GM12875 (cell line): Measurements from ENCODE around the gene RHBDD2.
"Not testable (repeated sequence)": the region's sequence is repeated elsewhere in the genome, so short reads cannot be mapped to it uniquely, and the experiment has no call there.

ENCODE experiments used
- H3K4me3 ChIP-seq: one replicate; pipeline ENCODE4 v1.5.1; 2011; ENCODE audit warnings: low read depth, low read length, control low read depth
- TF ChIP-seq, protein P1 (sequence below): IDR thresholded peaks from 2 replicates; pipeline ENCODE4 v1.5.1; 2011; ENCODE audit warnings: low read depth, mild to moderate bottlenecking, control low read depth, inconsistent platforms, low read length, moderate library complexity, borderline replicate concordance; ENCODE audit not compliant: insufficient read depth

Gene RHBDD2

GRCh38 chr7:75892634-75893272 is 13.9 kb downstream of the RHBDD2 start:
- H3K4me3 ChIP-seq = no peak overlapping the region
- TF ChIP-seq, protein P1, sequence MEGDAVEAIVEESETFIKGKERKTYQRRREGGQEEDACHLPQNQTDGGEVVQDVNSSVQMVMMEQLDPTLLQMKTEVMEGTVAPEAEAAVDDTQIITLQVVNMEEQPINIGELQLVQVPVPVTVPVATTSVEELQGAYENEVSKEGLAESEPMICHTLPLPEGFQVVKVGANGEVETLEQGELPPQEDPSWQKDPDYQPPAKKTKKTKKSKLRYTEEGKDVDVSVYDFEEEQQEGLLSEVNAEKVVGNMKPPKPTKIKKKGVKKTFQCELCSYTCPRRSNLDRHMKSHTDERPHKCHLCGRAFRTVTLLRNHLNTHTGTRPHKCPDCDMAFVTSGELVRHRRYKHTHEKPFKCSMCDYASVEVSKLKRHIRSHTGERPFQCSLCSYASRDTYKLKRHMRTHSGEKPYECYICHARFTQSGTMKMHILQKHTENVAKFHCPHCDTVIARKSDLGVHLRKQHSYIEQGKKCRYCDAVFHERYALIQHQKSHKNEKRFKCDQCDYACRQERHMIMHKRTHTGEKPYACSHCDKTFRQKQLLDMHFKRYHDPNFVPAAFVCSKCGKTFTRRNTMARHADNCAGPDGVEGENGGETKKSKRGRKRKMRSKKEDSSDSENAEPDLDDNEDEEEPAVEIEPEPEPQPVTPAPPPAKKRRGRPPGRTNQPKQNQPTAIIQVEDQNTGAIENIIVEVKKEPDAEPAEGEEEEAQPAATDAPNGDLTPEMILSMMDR = no peak

DNA sequence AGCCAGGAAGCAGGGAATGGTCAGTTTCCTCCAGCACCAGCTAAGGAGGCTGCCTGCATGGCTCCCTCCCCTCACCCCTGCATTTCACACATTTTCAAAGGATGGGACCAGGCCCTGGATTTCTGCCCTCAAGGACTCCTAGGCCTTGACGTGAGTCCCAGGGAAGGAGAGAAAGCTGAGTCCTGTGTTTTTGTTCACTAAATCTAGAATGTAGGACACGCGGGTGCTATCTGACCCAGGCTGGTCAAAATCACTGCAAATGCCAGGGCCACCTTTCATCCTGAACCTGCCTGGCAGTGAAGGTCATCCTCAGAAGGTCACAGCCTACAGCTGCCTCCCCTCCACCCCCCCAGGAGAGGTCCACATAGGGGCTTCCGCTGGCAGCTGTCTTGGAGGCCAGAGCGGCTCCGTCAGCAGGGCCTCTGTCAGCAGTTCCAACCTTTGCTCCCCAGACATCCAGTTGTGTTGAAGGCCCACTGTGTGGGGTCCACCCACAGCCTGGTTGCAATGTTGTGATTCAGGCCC is 18.0 kb downstream of the RHBDD2 start:
- H3K4me3 ChIP-seq = no peak overlapping the region
- TF ChIP-seq, protein P1 = no peak

GRCh38 chr7:75900617-75901315 is 21.9 kb downstream of the RHBDD2 start:
- H3K4me3 ChIP-seq = no peak overlapping the region
- TF ChIP-seq, protein P1 = no peak

GRCh38 chr7:75905785-75906604 is 27.2 kb downstream of the RHBDD2 start:
- no peak overlapping the region for H3K4me3 ChIP-seq
- TF ChIP-seq, protein P1 = no peak

- H3K4me3 ChIP-seq = no peak overlapping the region
- TF ChIP-seq, protein P1 = no peak
Measured at GRCh38 chr7:75906991-75907667, 28.3 kb downstream of the RHBDD2 start.

DNA sequence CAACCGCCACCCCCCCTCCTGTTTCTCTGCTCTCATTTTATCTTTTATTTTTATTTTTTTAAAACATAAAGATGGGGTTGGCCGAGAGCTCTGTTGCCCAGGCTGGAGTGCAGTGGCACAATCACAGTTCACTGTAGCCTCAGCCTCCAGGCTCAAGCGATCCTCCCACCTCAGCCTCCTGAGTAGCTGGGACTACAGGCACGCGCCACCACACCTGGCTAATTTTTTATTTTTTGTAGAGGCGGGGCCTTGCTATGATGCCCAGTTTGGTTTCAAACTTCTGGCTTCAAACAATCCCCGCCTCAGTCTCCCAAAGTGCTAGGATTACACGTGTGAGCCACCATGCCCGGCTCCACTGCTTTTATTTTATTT is 28.8 kb downstream of the RHBDD2 start:
- not testable (repeated sequence) for H3K4me3 ChIP-seq
